AG04449 (cell line): ENCODE data around the gene FAM9B.

Source experiments
- CTCF ChIA-PET: fragments of 350-600 bp; formaldehyde crosslinking; extraction: SDS; loops from one replicate; lab custom pipeline; 2021; ENCODE audit warnings: antibody characterized with exemption; lab: Yijun Ruan, JAX
- POLR2A ChIA-PET: fragments of 400-600, 350-600 bp; formaldehyde crosslinking; extraction: SDS; loops from one replicate; lab custom pipeline; 2020; ENCODE audit warnings: antibody characterized with exemption, inconsistent platforms; lab: Yijun Ruan, JAX
- DNase-seq: peaks from one replicate; pipeline ENCODE4 v3.0.0-alpha.2; 2010; ENCODE audit warnings: low read depth, low spot score
- H3K4me3 ChIP-seq: 2 replicates; pipeline ENCODE4 v1.5.1; 2011; ENCODE audit warnings: low read depth, mild to moderate bottlenecking, control low read depth, low read length
- CTCF ChIP-seq: IDR thresholded peaks from one replicate; pipeline ENCODE4 v1.5.1; 2011; ENCODE audit warnings: mild to moderate bottlenecking, moderate library complexity, low read length, control low read depth, inconsistent platforms; ENCODE audit not compliant: insufficient read depth; ENCODE audit errors: missing control alignments

FAM9B gene

GRCh38 chrX:9064694-9065093 is 30.8 kb upstream of the FAM9B start:
- no peak for TF ChIP-seq CTCF
- DNase-seq: no peak
- POLR2A ChIA-PET: no interaction called here
- no peak overlapping the region for H3K4me3 ChIP-seq
- CTCF ChIA-PET: no interaction called here

GRCh38 chrX:9062641-9063040 is 28.7 kb upstream of the FAM9B start:
- DNase-seq: no peak
- POLR2A ChIA-PET: no interaction called here

GRCh38 chrX:9055354-9055753 is 21.4 kb upstream of the FAM9B start:
- DNase-seq: no peak
- no peak overlapping the region for H3K4me3 ChIP-seq
- CTCF ChIA-PET: no interaction called here
- POLR2A ChIA-PET: no interaction called here
- TF ChIP-seq CTCF: no peak

More at GRCh38 chrX:9062641-9063040, 28.7 kb upstream of the FAM9B start:
- TF ChIP-seq CTCF: no peak
- no peak overlapping the region for H3K4me3 ChIP-seq
- CTCF ChIA-PET: no interaction called here

- no peak overlapping the region for H3K4me3 ChIP-seq
- CTCF ChIA-PET: no interaction called here
- TF ChIP-seq CTCF: no peak
- DNase-seq: no peak
- POLR2A ChIA-PET: no interaction called here
Observed at GRCh38 chrX:9052081-9052480, 18.2 kb upstream of the FAM9B start.

GRCh38 chrX:9050331-9050730 is 16.4 kb upstream of the FAM9B start:
- no peak overlapping the region for H3K4me3 ChIP-seq
- CTCF ChIA-PET: no interaction called here
- no peak for DNase-seq
- no peak for TF ChIP-seq CTCF
- POLR2A ChIA-PET: no interaction called here

GRCh38 chrX:9048801-9049200 is 14.9 kb upstream of the FAM9B start:
- TF ChIP-seq CTCF: no peak
- ChIA-PET CTCF (no interaction called here), POLR2A (no interaction called here)
- no peak overlapping the region for H3K4me3 ChIP-seq
- DNase-seq: no peak

- ChIA-PET POLR2A (no interaction called here), CTCF (no interaction called here)
- TF ChIP-seq CTCF: no peak
- no peak overlapping the region for H3K4me3 ChIP-seq
- DNase-seq: no peak
Observed at GRCh38 chrX:9038244-9038643, 4.3 kb upstream of the FAM9B start.
